ENCODE results near the gene RFTN1.

The RFTN1 gene

GRCh38 chr3:16513141-16514020 lies at the start of gene RFTN1:
Gene RFTN1 (minus strand): TSS chr3:16513699. CDS start chr3:16493869, 19,830 bp downstream.
- DNase-seq (ENCODE audit: low spot score): peak; percentile 65

GRCh38 chr3:16559653-16560365 lies 46.3 kb upstream of the RFTN1 start:
- DNase-seq (ENCODE audit: low spot score): no peak

GRCh38 chr3:16554126-16554525 lies 40.6 kb upstream of the RFTN1 start:
- DNase-seq (ENCODE audit: low spot score): no peak

- no peak for DNase-seq (ENCODE audit: low spot score)
Measured at GRCh38 chr3:16552757-16553156, 39.3 kb upstream of the RFTN1 start.

- no peak for DNase-seq (ENCODE audit: low spot score)
Measured at GRCh38 chr3:16551342-16551976, 38.0 kb upstream of the RFTN1 start.

GRCh38 chr3:16550676-16551341 lies 37.3 kb upstream of the RFTN1 start:
- peak; percentile 81 for DNase-seq (ENCODE audit: low spot score)

- DNase-seq (ENCODE audit: low spot score): no peak
Measured at GRCh38 chr3:16550305-16550675, 36.8 kb upstream of the RFTN1 start.

- DNase-seq (ENCODE audit: low spot score): no peak
Measured at GRCh38 chr3:16548721-16549120, 35.2 kb upstream of the RFTN1 start.

GRCh38 chr3:16547561-16548357 lies 34.3 kb upstream of the RFTN1 start:
- DNase-seq (ENCODE audit: low spot score): no peak

GRCh38 chr3:16546186-16547010 lies 32.9 kb upstream of the RFTN1 start:
- DNase-seq (ENCODE audit: low spot score): no peak

GRCh38 chr3:16545413-16546185 lies 32.1 kb upstream of the RFTN1 start:
- no peak for DNase-seq (ENCODE audit: low spot score)

- DNase-seq (ENCODE audit: low spot score): no peak
Measured at GRCh38 chr3:16543242-16543864, 29.9 kb upstream of the RFTN1 start.

- no peak for DNase-seq (ENCODE audit: low spot score)
Measured at GRCh38 chr3:16538507-16538906, 25.0 kb upstream of the RFTN1 start.

- DNase-seq (ENCODE audit: low spot score): no peak
Measured at GRCh38 chr3:16536996-16537395, 23.5 kb upstream of the RFTN1 start.

GRCh38 chr3:16536344-16536663 lies 22.8 kb upstream of the RFTN1 start:
- DNase-seq (ENCODE audit: low spot score): no peak

- DNase-seq (ENCODE audit: low spot score): no peak
Measured at GRCh38 chr3:16534640-16535262, 21.3 kb upstream of the RFTN1 start.

- no peak for DNase-seq (ENCODE audit: low spot score)
Measured at GRCh38 chr3:16533928-16534574, 20.6 kb upstream of the RFTN1 start.

- no peak for DNase-seq (ENCODE audit: low spot score)
Measured at GRCh38 chr3:16529264-16529663, 15.8 kb upstream of the RFTN1 start.
